Activated B cell treated with CpG ODN at 0.5 μM for 24 hours (primary cell): ENCODE results near the gene PTPRK. TPM values are rescaled to one million over a fixed set of nuclear protein-coding genes. Genes with fewer than 3 reads are reported as not detected.

ENCODE experiments used
- ATAC-seq: fragments of 200-7000 bp; cut with Tn5 transposase; one replicate; pipeline ENCODE4 v1.10.0; 2021; ENCODE audit warnings: low read depth, mild to moderate bottlenecking, moderate library complexity
- CTCF ChIA-PET: fragments of 350-600 bp; sonication (Branson Sonifier 250); formaldehyde crosslinking; loops from one replicate; lab custom pipeline; 2021; ENCODE audit warnings: antibody characterized with exemption; lab: Charles Lee
- POLR2A ChIA-PET: fragments of 350-600 bp; sonication (Branson Sonifier 250); formaldehyde crosslinking; loops from one replicate; lab custom pipeline; 2021; ENCODE audit warnings: antibody characterized with exemption; lab: Charles Lee
- DNase-seq: peaks from one replicate; pipeline ENCODE4 v3.0.0; 2022
- H3K27ac Mint-ChIP-seq: one replicate; pipeline ENCODE4 v1.8.0; 2020; ENCODE audit warnings: mixed read lengths
- H3K27me3 Mint-ChIP-seq: one replicate; pipeline ENCODE4 v1.8.0; 2021; ENCODE audit warnings: mixed read lengths
- H3K36me3 Mint-ChIP-seq: one replicate; pipeline ENCODE4 v1.8.0; 2021; ENCODE audit warnings: low read depth, mixed read lengths
- H3K4me1 Mint-ChIP-seq: one replicate; pipeline ENCODE4 v1.8.0; 2021; ENCODE audit warnings: mixed read lengths
- H3K4me3 Mint-ChIP-seq: one replicate; pipeline ENCODE4 v1.8.0; 2020; ENCODE audit warnings: mild to moderate bottlenecking, mixed read lengths
- H3K9me3 Mint-ChIP-seq: one replicate; pipeline ENCODE4 v1.8.0; 2020; ENCODE audit warnings: mixed read lengths
- intact Hi-C: fragments of 100-400 bp; cut with micrococcal nuclease; formaldehyde crosslinking; loops from one replicate; pipeline ENCODE4 v1.15.1; 2024
- total RNA-seq: library from RNA; stranded (reverse); gene quantifications from 2 replicates; pipeline ENCODE4 v1.2.3, GENCODE V29; 2022
- TF ChIP-seq, protein P1 (sequence below): fragments of 200-600 bp; IDR thresholded peaks from one replicate; pipeline ENCODE4 v1.8.0; 2022; ENCODE audit warnings: antibody characterized with exemption, mild to moderate bottlenecking

PTPRK gene
- total RNA-seq, 1 donor from 2014 or later, result 14.2 TPM

DNA sequence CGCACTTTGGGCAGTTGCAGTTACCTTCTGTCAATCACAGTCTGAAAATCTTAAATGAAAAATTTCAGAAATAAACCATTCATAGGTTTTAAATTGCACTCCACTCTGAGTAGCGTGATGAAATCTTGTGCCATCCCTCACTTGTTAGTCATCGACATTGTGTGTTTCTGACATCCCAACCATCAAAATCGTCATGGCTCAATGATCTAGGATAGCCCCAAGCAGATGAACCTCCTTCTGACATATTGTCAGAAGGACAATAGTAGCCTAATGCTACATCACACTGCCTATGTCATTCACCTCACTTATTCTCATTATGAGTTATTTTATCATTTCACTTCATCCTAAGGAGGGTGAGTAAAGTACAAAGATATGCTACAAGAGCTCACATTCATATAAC lies 284.8 kb downstream of the PTPRK start:
- Mint-ChIP-seq H3K27me3 (no peaks in the 10 kb centered on the region), H3K4me1 (peaks cover 25% of the 10 kb centered on the region), H3K4me3 (no peak overlapping the region), H3K27ac (no peak overlapping the region), H3K36me3 (peaks cover 7% of the 10 kb centered on the region), H3K9me3 (no peaks in the 10 kb centered on the region)
- TF ChIP-seq, protein P1, sequence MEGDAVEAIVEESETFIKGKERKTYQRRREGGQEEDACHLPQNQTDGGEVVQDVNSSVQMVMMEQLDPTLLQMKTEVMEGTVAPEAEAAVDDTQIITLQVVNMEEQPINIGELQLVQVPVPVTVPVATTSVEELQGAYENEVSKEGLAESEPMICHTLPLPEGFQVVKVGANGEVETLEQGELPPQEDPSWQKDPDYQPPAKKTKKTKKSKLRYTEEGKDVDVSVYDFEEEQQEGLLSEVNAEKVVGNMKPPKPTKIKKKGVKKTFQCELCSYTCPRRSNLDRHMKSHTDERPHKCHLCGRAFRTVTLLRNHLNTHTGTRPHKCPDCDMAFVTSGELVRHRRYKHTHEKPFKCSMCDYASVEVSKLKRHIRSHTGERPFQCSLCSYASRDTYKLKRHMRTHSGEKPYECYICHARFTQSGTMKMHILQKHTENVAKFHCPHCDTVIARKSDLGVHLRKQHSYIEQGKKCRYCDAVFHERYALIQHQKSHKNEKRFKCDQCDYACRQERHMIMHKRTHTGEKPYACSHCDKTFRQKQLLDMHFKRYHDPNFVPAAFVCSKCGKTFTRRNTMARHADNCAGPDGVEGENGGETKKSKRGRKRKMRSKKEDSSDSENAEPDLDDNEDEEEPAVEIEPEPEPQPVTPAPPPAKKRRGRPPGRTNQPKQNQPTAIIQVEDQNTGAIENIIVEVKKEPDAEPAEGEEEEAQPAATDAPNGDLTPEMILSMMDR, result no peak
- POLR2A ChIA-PET, result no interaction called here
- ATAC-seq, result no peak
- intact Hi-C loops, result no loop called here
- DNase-seq, result no peak
- CTCF ChIA-PET, result no interaction called here

DNA sequence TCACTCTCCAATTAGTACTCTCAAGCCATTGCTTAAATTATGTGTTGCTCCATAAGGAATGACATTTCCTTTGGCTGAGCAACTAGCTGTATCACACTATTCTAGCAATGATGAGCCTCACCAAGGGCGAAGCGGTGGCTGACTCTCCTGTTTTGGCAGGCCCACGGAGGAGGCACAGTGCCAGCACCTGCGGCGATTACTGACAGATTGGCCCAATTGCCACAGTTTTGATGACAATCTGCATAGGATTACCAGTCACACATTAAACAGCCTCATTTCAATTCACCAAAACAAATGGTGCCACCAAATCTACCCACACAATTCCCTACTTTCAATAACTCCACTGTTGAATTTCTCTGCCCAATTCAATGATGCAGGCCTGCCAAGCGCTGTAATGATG lies 286.9 kb downstream of the PTPRK start:
- Mint-ChIP-seq H3K4me1 (peaks cover 12% of the 10 kb centered on the region), H3K27ac (no peak overlapping the region), H3K9me3 (no peaks in the 10 kb centered on the region), H3K36me3 (peaks cover 7% of the 10 kb centered on the region), H3K27me3 (no peaks in the 10 kb centered on the region), H3K4me3 (no peak overlapping the region)
- DNase-seq, result no peak
- intact Hi-C loops, result no loop called here
- ChIA-PET POLR2A (no interaction called here), CTCF (no interaction called here)
- no peak for ATAC-seq
- TF ChIP-seq, protein P1, result no peak

DNA sequence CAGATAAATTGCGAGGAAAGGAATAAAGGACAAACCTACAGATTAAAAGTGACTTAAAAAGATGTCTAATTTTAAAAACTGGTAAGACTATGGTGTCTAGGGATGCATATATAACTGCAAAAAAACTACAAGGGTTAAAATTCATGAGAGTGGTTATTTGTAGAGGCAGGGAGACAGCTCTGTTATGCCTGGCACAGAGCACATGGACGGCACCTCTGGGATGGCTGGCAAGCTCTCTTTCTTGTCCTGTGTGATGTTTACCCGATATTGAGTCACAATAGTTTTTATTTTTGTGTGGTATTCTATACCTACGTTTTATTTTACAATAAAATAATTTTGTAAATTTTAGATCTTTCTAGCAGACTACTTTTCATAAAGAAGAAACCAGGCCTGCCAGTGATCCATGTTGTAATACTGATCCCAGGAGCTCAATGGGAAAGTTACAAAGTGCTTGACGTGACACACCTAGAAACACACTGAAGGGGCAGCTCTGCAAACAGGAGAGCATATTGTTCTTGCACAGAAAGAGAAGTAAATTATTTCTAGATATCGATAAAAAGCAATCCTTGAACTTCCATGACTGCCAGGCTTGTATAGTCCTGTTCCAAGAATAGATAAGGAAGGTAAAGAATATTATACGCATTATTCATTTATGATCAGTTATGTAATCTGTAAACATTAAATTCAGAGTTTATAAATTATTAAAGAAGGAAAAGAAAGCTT lies 290.0 kb downstream of the PTPRK start:
- ATAC-seq, result no peak
- TF ChIP-seq, protein P1, result no peak
- intact Hi-C loops, result no loop called here
- H3K27me3 Mint-ChIP-seq, result no peaks in the 10 kb centered on the region
- no peaks in the 10 kb centered on the region for H3K9me3 Mint-ChIP-seq
- ChIA-PET POLR2A (interaction anchor here (1.2 kb wide), 1 partner anchor 10 kb away, joined by 3 read pairs; no protein-coding TSS in a partner anchor), CTCF (no interaction called here)
- no peak overlapping the region for H3K27ac Mint-ChIP-seq
- peaks cover 10% of the 10 kb centered on the region for H3K36me3 Mint-ChIP-seq
- no peak for DNase-seq
- H3K4me1 Mint-ChIP-seq, result peaks cover 5% of the 10 kb centered on the region
- no peak overlapping the region for H3K4me3 Mint-ChIP-seq

DNA sequence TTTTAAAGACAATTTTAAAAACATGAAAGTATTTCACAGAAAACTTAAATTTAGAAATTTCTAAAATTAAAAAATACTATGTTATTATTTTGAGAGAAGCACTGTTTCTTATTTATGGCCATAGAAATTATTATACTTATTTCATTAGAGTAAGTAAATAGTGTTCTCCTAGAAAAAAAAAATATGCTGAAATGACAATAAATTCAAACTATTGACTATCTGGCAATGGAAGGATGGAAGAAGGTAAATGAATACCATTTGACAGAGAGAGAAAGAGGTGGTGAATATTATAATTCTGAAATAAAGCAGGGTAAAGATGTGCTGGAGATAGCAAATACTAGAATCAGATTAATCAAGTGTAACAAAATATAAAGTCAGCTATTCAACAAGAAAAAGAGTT lies 294.8 kb downstream of the PTPRK start:
- no peaks in the 10 kb centered on the region for H3K9me3 Mint-ChIP-seq
- H3K27ac Mint-ChIP-seq, result no peak overlapping the region
- H3K4me1 Mint-ChIP-seq, result peaks cover 5% of the 10 kb centered on the region
- H3K27me3 Mint-ChIP-seq, result no peaks in the 10 kb centered on the region
- intact Hi-C loops, result no loop called here
- no peak overlapping the region for H3K4me3 Mint-ChIP-seq
- ATAC-seq (no peak), DNase-seq (no peak)
- CTCF ChIA-PET, result no interaction called here
- peaks cover 9% of the 10 kb centered on the region for H3K36me3 Mint-ChIP-seq
- TF ChIP-seq, protein P1, result no peak
- POLR2A ChIA-PET, result no interaction called here

DNA sequence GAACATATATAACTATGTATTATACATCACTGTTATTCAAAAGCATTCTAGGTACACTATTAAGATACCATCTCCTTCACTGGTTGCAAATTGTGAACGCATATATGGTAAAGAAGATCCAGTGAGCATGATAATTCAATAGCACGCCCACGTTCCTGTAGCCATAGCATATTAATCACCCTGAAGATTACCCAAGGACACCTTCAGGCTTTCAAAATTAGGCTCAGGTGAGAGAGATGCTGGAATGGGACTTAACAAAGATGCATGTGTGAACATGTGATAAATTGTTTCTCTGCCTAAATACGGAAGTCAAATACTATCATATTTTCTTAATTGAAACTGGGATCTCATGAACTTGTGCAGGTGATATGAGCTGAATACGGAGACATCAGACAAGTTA lies 303.5 kb downstream of the PTPRK start:
- intact Hi-C loops, result no loop called here
- no peaks in the 10 kb centered on the region for H3K9me3 Mint-ChIP-seq
- ChIA-PET CTCF (no interaction called here), POLR2A (no interaction called here)
- DNase-seq (no peak), ATAC-seq (no peak)
- H3K4me3 Mint-ChIP-seq, result no peak overlapping the region
- peaks cover 21% of the 10 kb centered on the region for H3K36me3 Mint-ChIP-seq
- TF ChIP-seq, protein P1, result no peak
- H3K27me3 Mint-ChIP-seq, result no peaks in the 10 kb centered on the region
- no peaks in the 10 kb centered on the region for H3K4me1 Mint-ChIP-seq
- H3K27ac Mint-ChIP-seq, result no peak overlapping the region
